SK-N-SH (cell line): ENCODE data around the gene DAB2IP.

Experiments
- CHD2 ChIP-seq: fragments of 150-350 bp; IDR thresholded peaks from 2 replicates; pipeline ENCODE4 v1.6.1; 2018; ENCODE audit warnings: low read length; ENCODE audit not compliant: partially characterized antibody
- CTCF ChIP-seq: fragments of 200-600 bp; sonication (generic); IDR thresholded peaks from 2 replicates; pipeline ENCODE4 v1.6.1; 2017; ENCODE audit warnings: antibody characterized with exemption, mild to moderate bottlenecking, moderate library complexity
- EP300 ChIP-seq, 2 experiments: IDR thresholded peaks; 2 replicates each; pipeline versions ENCODE4 v1.4.0 to v1.6.1; 2012; ENCODE audit warnings: borderline replicate concordance in 1 of 2, low read depth in 1 of 2, low read length in 1 of 2
- FOSL2 ChIP-seq: IDR thresholded peaks from 2 replicates; pipeline ENCODE4 v1.4.0; 2012; ENCODE audit warnings: low read depth, mild to moderate bottlenecking, moderate library complexity, borderline replicate concordance
- MEF2A ChIP-seq: IDR thresholded peaks from 2 replicates; pipeline ENCODE4 v1.4.0; 2012; ENCODE audit warnings: low read depth, borderline replicate concordance
- POLR2AphosphoS5 ChIP-seq: IDR thresholded peaks from 2 replicates; pipeline ENCODE4 v1.6.1; 2012; ENCODE audit warnings: low read depth, low read length
- RCOR1 ChIP-seq: fragments of 150-350 bp; IDR thresholded peaks from 2 replicates; pipeline ENCODE4 v1.6.1; 2017; ENCODE audit warnings: antibody characterized with exemption, low read length
- REST ChIP-seq: IDR thresholded peaks from 2 replicates; pipeline ENCODE4 v1.6.1; 2012; ENCODE audit warnings: mild to moderate bottlenecking, low read depth, low read length, moderate library complexity
- TAF1 ChIP-seq: IDR thresholded peaks from 2 replicates; pipeline ENCODE4 v1.6.1; 2012; ENCODE audit warnings: low read depth, mild to moderate bottlenecking, low read length, moderate library complexity, borderline replicate concordance
- YY1 ChIP-seq: IDR thresholded peaks from 2 replicates; pipeline ENCODE4 v1.4.0; 2012; ENCODE audit warnings: low read depth, mild to moderate bottlenecking
- TF ChIP-seq, protein P1 (sequence below): IDR thresholded peaks from 2 replicates; pipeline ENCODE4 v1.4.0; 2012; ENCODE audit warnings: low read depth

- TF ChIP-seq EP300 (IDR thresholded peaks at IDR 0.05; ENCODE audit: borderline replicate concordance in 1 of 2, low read depth in 1 of 2, low read length in 1 of 2) (no peak), CTCF (no peak), TAF1 (no peak), YY1 (no peak), REST (no peak), MEF2A (no peak), FOSL2 (no peak), RCOR1 (no peak), CHD2 (no peak), POLR2AphosphoS5 (no peak)
- TF ChIP-seq, protein P1, sequence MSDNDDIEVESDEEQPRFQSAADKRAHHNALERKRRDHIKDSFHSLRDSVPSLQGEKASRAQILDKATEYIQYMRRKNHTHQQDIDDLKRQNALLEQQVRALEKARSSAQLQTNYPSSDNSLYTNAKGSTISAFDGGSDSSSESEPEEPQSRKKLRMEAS = no peak
These were observed 169.9 kb downstream of the DAB2IP start for GRCh38 chr9:121821326-121821725.
